Measurements from ENCODE around the gene DIPK1A.
"Not testable (repeated sequence)": the region's sequence is repeated elsewhere in the genome, so short reads cannot be mapped to it uniquely, and the experiment has no call there.

DIPK1A gene

DNA sequence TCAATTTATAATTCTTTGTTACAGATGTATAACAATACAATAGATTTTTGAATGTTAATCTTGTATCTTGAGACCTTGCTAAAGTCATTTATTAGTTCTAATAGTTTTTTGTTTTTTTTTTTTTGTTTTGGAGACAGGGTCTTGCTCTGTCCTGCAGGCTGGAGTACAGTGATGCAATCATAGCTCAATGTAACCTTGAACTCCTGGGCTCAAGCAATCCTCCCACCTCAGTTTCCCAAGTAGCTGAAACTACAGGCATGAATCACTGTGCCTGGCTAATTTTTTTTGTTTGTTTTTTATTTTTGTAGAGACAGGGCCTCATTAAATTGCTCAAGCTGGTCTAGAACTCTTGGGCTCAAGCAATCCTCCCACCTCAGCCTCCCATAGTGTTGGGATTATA lies 26.2 kb upstream of the DIPK1A start:
- TF ChIP-seq, protein P1, sequence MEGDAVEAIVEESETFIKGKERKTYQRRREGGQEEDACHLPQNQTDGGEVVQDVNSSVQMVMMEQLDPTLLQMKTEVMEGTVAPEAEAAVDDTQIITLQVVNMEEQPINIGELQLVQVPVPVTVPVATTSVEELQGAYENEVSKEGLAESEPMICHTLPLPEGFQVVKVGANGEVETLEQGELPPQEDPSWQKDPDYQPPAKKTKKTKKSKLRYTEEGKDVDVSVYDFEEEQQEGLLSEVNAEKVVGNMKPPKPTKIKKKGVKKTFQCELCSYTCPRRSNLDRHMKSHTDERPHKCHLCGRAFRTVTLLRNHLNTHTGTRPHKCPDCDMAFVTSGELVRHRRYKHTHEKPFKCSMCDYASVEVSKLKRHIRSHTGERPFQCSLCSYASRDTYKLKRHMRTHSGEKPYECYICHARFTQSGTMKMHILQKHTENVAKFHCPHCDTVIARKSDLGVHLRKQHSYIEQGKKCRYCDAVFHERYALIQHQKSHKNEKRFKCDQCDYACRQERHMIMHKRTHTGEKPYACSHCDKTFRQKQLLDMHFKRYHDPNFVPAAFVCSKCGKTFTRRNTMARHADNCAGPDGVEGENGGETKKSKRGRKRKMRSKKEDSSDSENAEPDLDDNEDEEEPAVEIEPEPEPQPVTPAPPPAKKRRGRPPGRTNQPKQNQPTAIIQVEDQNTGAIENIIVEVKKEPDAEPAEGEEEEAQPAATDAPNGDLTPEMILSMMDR (IDR thresholded peaks at IDR 0.05; ENCODE audit: control extremely low read depth, extremely low read depth, low read depth, missing control alignments), result no peak
- CTCF ChIA-PET, result interaction anchor here (0.6 kb wide), 2 partner anchors 11 to 19 kb away, joined by 3 read pairs; no protein-coding TSS in a partner anchor
- POLR2A ChIA-PET, result interaction anchor here (1.0 kb wide), 1 partner anchor 155 kb away, joined by 3 read pairs; the partner anchor contains the start of gene RPL5
- DNase-seq (ENCODE audit: extremely low spot score), result no peak

DNA sequence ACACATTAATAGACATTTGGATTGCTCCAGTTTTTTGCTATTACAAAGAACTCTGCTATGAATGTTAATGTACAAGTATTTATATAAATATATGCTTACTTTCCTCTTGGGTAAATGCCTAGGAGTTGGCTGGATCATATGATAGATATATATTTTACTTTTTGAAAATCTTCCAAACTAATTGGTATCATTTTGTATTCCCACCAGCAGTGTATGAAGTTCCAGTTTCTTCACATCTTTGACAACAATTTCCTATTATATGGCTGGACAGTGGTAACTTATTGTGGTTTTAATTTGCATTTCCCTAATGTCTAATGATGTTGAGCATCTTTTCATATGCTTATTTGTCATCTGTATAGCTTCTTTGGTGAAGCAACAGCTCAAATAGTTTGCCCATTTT lies 23.8 kb upstream of the DIPK1A start:
- CTCF ChIA-PET, result interaction anchor here (1.8 to 8.3 kb wide), 2 partner anchors 9 to 126 kb away, joined by 6 to 76 read pairs; no protein-coding TSS in a partner anchor
- DNase-seq (ENCODE audit: extremely low spot score), result no peak
- POLR2A ChIA-PET, result no interaction called here
- TF ChIP-seq, protein P1 (IDR thresholded peaks at IDR 0.05; ENCODE audit: control extremely low read depth, extremely low read depth, low read depth, missing control alignments), result no peak

DNA sequence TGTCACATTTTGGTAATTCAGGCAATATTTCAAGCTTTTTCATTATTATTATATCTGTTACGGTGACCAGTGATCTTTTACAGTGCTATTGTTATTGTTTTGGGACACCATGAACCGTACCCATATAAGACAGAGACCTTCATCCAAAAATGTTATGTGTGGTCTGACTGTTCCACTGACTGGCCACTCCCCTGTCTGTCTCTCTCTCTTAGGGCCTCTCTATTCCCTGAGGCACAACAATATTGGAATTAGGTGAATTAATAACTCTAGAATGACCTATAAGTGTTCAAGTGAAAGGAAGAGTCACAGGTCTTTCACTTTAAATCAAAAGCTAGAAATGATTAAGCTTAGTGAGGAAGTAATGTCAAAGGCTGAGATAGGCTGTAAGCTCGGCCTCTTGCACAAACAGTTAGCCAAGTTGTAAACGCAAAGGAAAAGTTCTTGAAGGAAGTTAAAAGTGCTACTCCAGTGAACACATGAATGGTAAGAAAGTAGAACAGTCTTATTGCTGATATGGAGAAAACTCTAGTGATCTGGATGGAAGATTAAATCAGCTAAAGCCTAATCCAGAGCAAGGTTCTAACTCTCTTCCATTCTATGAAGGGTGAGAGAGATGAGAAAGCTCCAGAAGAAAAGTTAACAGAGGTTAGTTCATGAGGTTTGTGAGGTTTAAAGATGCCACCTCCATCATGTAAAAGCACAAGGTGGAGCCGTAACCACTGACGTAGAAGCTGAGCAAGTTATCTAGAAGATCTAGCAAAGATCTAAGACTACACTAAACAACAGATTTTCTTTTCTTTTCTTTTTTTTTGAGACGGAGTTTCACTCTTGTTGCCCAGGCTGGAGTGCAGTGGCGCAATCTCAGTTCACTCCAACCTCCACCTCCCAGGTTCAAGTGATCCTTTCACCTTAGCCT lies 19.7 kb upstream of the DIPK1A start:
- ChIA-PET POLR2A (interaction anchor here (0.6 kb wide), 1 partner anchor 86 kb away, joined by 4 read pairs; no protein-coding TSS in a partner anchor), CTCF (interaction anchor here (0.8 to 8.3 kb wide), 13 partner anchors 9 to 149 kb away, joined by 3 to 76 read pairs (median 3); partner anchors contain the start of genes DIPK1A and RPL5)
- no peak for DNase-seq (ENCODE audit: extremely low spot score)
- TF ChIP-seq, protein P1 (IDR thresholded peaks at IDR 0.05; ENCODE audit: control extremely low read depth, extremely low read depth, low read depth, missing control alignments), result no peak

DNA sequence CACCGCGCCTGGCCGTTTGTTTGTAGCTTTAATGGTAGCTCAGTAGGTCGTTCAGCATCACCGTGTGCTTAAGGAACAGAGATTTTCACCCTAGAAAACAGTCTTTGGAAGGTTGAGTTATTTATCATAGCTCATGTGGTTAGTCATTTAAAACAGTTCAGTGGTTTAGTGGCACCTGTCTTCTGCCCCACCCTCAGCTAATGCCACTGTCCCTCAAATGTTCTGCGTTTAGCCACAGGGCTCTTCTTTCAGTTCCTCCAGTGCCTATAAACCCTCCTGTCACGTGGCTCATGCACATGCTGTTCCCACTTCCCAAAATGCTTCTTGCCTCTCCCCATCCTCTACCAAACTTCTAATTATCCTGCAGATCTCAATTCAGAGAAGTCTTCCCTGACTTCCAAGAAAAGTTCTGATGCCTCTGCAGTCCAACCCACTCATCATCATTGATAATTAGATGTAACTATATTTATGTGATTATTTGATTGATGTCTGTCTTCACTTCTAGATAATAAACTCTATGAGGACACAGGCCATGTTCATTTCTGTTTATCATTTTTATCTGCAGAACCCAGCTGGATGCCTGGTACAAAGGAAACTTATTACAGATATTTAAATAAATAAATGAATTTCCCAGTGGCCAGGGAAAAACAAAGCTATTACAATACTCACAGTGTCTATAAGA lies 14.4 kb upstream of the DIPK1A start:
- CTCF ChIA-PET, result interaction anchor here (0.8 to 23.8 kb wide), 16 partner anchors 8 to 157 kb away, joined by 3 to 282 read pairs (median 5); partner anchors contain the start of gene DIPK1A
- TF ChIP-seq, protein P1 (IDR thresholded peaks at IDR 0.05; ENCODE audit: control extremely low read depth, extremely low read depth, low read depth, missing control alignments), result no peak
- peak; percentile 58 for DNase-seq (ENCODE audit: extremely low spot score)
- POLR2A ChIA-PET, result interaction anchor here (0.9 to 1.9 kb wide), 2 partner anchors 14 to 138 kb away, joined by 3 to 13 read pairs; no protein-coding TSS in a partner anchor

DNA sequence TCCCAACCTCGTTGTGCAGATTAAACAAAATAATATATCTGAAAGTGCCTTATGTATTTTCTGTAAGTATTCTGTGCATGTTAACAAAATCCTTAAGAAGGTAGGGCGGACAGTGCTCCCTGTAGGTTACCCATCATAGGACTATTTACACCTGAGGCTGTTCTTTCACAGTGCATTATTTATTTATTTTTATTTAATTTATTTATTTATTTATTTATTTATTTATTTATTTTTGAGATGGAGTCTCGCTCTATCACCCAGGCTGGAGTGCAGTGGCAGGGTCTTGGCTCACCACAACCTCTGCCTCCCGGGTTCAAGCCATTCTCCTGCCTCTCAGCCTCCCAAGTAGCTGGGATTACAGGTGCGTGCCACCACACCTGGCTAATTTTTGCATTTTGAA lies 12.8 kb upstream of the DIPK1A start:
- POLR2A ChIA-PET; DNase-seq (ENCODE audit: extremely low spot score): not testable (repeated sequence)
- CTCF ChIA-PET, result interaction anchor here (1.1 to 23.8 kb wide), 5 partner anchors 13 to 142 kb away, joined by 3 to 282 read pairs (median 26); partner anchors contain the start of genes DIPK1A and RPL5

DNA sequence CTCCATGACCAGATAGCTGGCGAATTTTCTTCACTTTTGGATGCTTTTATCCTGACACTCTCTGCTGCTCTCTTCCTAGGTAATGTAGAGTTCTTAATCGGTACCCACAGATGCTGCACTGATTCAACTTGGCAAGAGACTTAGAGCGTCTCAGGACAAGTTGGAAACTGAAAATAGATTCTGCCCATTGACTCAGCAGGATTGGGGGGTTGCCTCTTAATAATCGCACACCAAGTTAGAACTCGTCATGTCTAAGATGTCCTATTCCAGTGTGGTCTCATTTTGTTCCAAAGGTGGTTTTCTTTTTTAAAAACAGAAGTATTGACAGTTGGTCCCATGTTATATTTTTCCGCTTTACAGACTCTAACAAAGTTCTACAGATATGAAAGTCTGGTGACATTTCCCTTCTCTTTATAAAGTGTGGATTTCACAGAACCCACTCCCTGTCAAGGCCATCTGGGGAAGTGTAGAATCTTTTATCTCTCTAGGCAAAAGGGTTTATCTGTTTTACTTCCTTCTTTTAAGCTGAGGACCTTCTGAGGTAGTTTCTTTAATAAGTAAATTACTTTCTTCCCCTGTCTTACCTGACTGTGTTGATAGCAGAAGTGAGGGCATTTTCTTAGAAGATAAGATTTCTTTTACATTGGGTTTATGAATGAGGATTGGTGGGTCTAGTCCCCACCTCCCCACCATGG lies 12.1 kb upstream of the DIPK1A start:
- ChIA-PET POLR2A (no interaction called here), CTCF (interaction anchor here (1.1 to 23.8 kb wide), 6 partner anchors 12 to 141 kb away, joined by 3 to 282 read pairs (median 18); partner anchors contain the start of genes DIPK1A and RPL5)
- no peak for DNase-seq (ENCODE audit: extremely low spot score)
- TF ChIP-seq, protein P1 (IDR thresholded peaks at IDR 0.05; ENCODE audit: control extremely low read depth, extremely low read depth, low read depth, missing control alignments), result no peak
